ENCODE results near the gene PLCXD3.
"Not testable (repeated sequence)": the region's sequence is repeated elsewhere in the genome, so short reads cannot be mapped to it uniquely, and the experiment has no call there.

Gene PLCXD3

DNA sequence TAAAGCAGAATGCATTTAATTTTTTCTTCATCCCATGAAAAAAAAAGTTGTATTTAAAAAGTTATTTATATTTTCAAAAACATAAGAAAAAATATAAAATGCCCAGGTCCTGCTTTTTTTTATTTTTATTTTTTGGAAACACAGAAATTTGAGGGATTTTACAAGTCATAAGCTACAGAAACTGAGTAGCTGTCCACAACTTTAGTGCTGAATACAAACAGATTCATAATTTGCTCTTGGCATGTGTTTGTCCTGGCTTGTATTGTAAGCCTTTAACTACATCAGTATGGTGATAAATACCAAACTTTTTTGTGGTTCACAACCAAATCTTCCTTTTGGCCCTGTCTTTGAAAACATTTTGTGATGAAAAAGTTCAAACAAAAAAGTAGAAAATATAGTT is 7.5 kb upstream of the PLCXD3 start:
- Mint-ChIP-seq H3K27ac (ENCODE audit: low read depth) (no peak overlapping the region), H3K27me3 (no peaks in the 10 kb centered on the region), H3K9me3 (no peaks in the 10 kb centered on the region), H3K4me1 (no peaks in the 10 kb centered on the region), H3K4me3 (no peak overlapping the region), H3K36me3 (ENCODE audit: insufficient read depth) (peaks cover 1% of the 10 kb centered on the region)
- DNase-seq (ENCODE audit: low spot score in 2 of 2) (no peak), ATAC-seq (replicated peaks; ENCODE audit: extremely low read depth, poor library complexity, severe bottlenecking) (no peak)

DNA sequence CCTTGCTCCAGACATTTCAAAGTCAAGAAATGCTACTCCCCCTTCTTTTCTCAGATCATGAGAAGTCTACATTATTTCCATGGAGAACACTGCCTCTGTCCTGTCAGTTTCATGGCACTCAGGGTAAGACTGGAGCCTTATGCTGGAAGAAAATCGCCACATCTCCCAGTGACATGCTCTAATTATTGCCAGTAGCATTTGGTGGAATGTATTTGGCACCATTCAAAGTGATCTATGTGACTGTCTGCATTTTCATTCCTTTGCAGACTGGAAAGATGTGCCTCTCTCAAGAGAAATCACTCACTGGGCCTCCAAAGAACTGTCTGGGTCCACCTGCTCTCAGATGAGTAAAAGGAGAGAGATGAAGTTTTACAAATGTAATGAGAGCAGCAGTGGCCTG is 840 bp upstream of the PLCXD3 start:
- no peak overlapping the region for H3K27ac Mint-ChIP-seq (ENCODE audit: low read depth)
- no peak overlapping the region for H3K4me3 Mint-ChIP-seq
- DNase-seq (ENCODE audit: low spot score in 2 of 2) = no peak
- peaks cover 1% of the 10 kb centered on the region for H3K36me3 Mint-ChIP-seq (ENCODE audit: insufficient read depth)
- ATAC-seq (replicated peaks; ENCODE audit: extremely low read depth, poor library complexity, severe bottlenecking) = no peak
- H3K4me1 Mint-ChIP-seq = no peaks in the 10 kb centered on the region
- peaks cover 31% of the 10 kb centered on the region for H3K27me3 Mint-ChIP-seq
- H3K9me3 Mint-ChIP-seq = no peaks in the 10 kb centered on the region

DNA sequence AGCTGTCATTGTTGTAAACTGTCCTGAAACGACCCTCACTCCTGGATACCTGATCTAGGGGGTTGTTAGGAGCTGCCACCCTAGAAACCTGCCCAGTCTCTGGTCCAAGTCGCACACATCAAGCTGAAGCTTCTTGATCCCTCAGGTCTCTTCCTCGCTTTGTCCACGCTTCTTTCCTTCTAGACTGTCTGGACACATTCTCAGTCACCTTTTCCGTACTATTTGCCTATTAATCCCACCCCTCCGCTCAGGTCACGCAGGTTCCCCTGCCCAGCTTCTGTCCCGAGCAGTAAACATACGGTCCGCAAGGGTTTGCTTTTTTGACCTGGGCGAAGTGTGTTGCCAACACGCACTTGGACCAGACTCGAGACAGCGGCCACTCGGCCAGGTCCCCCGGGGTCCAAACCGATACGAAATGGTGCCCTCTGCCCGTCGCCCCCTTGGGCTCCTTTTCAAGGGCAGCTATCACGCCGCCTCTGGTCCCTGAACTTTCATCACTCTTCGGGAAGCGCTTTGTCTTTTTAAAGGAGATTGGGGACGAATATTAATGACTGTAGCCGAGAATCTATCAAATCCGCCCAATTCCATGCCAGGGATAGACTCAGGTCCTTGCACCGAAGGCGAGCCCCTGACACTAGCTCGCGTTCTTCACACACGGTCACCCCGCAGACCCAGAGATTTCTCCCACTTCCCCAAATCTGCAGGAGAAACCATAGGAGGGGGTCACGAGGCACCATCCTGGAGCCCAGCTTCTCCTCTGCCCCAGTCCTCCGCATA is 814 bp downstream of the PLCXD3 start:
- DNase-seq (ENCODE audit: low spot score in 2 of 2) (no peak), ATAC-seq (replicated peaks; ENCODE audit: extremely low read depth, poor library complexity, severe bottlenecking) (no peak)
- no peaks in the 10 kb centered on the region for H3K9me3 Mint-ChIP-seq
- H3K27ac Mint-ChIP-seq (ENCODE audit: low read depth) = no peak overlapping the region
- peaks cover 31% of the 10 kb centered on the region for H3K27me3 Mint-ChIP-seq
- H3K4me1 Mint-ChIP-seq = no peaks in the 10 kb centered on the region
- H3K4me3 Mint-ChIP-seq = no peak overlapping the region
- peaks cover 1% of the 10 kb centered on the region for H3K36me3 Mint-ChIP-seq (ENCODE audit: insufficient read depth)

DNA sequence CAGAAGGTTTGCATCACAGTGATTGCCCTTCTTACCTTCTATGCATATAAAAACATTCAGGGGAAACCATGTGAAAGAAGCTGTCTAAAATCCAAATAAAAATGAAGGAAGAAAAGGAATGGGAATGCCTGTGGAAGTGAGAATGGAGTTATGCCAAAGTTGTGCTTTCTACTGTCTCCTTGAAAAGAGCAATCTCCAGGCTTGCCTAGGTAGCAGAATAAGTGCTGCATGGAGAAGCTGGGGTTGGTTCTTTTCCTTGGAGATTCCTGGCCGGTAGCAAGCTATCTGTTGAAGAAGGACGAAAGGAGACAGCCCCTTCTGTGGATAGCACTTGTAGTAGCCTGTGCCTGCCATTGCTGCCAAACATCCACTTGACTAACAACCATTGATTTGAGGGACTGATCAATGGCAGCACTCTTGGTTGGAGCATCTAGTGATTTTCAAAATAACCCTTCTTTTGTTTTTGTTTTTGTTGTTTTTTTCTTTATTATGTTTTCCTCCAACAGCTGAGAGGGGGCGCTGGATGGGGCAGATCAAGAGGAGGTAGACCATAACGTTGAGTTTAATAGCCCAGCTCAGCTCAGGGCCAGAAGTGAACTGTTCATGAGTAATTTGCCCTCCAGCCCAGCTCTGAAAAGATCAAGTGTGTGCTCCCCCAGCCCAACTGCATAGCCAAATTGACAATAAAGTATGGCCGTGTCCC is 1.6 kb downstream of the PLCXD3 start:
- Mint-ChIP-seq H3K9me3 (no peaks in the 10 kb centered on the region), H3K27me3 (peaks cover 31% of the 10 kb centered on the region), H3K4me3 (no peak overlapping the region), H3K36me3 (ENCODE audit: insufficient read depth) (peaks cover 1% of the 10 kb centered on the region), H3K4me1 (no peaks in the 10 kb centered on the region), H3K27ac (ENCODE audit: low read depth) (no peak overlapping the region)
- DNase-seq (ENCODE audit: low spot score in 2 of 2) = no peak
- no peak for ATAC-seq (replicated peaks; ENCODE audit: extremely low read depth, poor library complexity, severe bottlenecking)

DNA sequence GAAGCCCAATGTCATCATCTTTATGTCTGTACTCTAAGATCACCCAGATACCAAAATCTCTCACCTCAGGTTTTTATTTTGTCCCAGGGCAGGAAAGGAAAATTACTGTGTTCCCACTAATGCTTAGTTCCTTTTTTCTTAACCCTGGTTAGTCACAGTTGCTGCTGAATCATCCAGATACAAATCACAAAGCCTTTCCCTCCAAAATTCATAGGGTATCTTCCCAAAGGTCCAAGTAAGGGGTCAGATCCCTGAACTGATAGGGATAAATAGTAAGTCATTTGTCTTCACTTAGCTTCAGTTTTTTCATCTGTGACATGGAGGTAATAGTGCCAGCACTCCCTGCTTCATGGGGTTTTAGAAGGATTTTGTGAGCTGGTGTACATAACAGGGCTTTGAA is 2.2 kb downstream of the PLCXD3 start:
- Mint-ChIP-seq H3K9me3 (no peaks in the 10 kb centered on the region), H3K36me3 (ENCODE audit: insufficient read depth) (no peaks in the 10 kb centered on the region), H3K27ac (ENCODE audit: low read depth) (no peak overlapping the region), H3K27me3 (peaks cover 31% of the 10 kb centered on the region), H3K4me1 (no peaks in the 10 kb centered on the region), H3K4me3 (no peak overlapping the region)
- DNase-seq (ENCODE audit: low spot score in 2 of 2) = no peak
- ATAC-seq (replicated peaks; ENCODE audit: extremely low read depth, poor library complexity, severe bottlenecking) = no peak

DNA sequence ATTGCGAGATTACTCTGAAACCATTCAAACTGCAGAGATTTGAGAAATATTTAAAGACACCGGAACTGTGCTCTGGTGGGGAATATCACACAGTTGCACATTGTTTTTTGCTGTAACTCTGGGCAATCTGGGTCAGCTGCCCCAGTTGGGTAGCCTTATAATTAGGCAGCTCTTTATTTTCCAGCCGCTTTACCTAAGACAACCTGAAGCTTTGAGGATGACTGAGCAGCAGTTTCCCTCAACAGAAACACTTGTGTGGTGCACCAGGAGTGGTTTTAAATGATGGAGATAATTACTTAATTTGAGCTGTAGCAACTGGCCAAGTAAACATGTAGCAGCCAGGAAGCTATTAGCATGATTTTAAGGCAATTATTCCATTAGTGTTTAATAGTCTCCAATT is 2.9 kb downstream of the PLCXD3 start:
- no peaks in the 10 kb centered on the region for H3K9me3 Mint-ChIP-seq
- no peak overlapping the region for H3K4me3 Mint-ChIP-seq

DNA sequence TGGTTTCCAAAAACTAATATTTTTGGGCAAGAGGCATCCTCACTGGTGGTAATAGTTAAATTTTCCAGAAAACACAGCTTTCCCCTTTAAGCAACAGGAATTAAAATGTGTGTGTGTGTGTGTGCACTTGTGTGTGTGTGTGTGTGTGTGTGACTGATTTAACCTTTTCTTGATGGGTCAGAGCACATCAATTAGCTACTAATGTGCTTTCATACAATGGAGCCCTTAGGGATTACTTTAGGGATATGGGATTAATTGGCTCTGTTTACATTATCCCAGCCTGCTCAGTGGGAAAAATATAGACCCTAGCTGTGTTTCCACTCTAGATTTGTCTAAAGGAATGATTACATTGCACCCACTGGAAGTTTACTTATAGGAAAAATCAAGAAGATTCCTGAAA is 6.5 kb downstream of the PLCXD3 start:
- H3K27me3 Mint-ChIP-seq = peaks cover 1% of the 10 kb centered on the region
- no peak overlapping the region for H3K4me3 Mint-ChIP-seq
- no peaks in the 10 kb centered on the region for H3K36me3 Mint-ChIP-seq (ENCODE audit: insufficient read depth)
- ATAC-seq (replicated peaks; ENCODE audit: extremely low read depth, poor library complexity, severe bottlenecking) = no peak
- H3K9me3 Mint-ChIP-seq = peaks cover 8% of the 10 kb centered on the region
- no peaks in the 10 kb centered on the region for H3K4me1 Mint-ChIP-seq
- DNase-seq (ENCODE audit: low spot score in 2 of 2) = no peak
- no peak overlapping the region for H3K27ac Mint-ChIP-seq (ENCODE audit: low read depth)

More for the DNA sequence above, 2.9 kb downstream of the PLCXD3 start:
- H3K27me3 Mint-ChIP-seq = peaks cover 31% of the 10 kb centered on the region
- no peak overlapping the region for H3K27ac Mint-ChIP-seq (ENCODE audit: low read depth)
- ATAC-seq (replicated peaks; ENCODE audit: extremely low read depth, poor library complexity, severe bottlenecking) (no peak), DNase-seq (ENCODE audit: low spot score in 2 of 2) (no peak)
- no peaks in the 10 kb centered on the region for H3K4me1 Mint-ChIP-seq
- no peaks in the 10 kb centered on the region for H3K36me3 Mint-ChIP-seq (ENCODE audit: insufficient read depth)

DNA sequence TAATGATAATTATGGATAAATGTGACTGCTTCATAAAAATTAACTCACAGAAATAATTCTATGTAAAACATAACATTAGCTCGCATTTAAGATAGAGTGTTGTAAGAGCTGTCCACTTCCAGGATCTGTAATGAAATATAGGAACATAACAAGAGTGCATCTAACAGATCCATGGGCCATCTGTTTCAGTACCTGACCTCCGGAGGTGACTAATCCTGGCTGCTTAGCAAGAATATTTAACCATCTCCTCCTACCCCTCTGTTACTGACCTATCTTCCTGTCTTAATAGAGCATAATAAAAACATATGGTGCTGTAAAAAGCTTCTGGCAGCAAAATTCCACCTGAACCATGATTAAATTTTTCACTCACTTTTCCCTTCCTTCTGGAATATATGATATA is 7.1 kb downstream of the PLCXD3 start:
- Mint-ChIP-seq H3K4me3 (no peak overlapping the region), H3K4me1 (no peaks in the 10 kb centered on the region), H3K27me3 (no peaks in the 10 kb centered on the region), H3K27ac (ENCODE audit: low read depth) (no peak overlapping the region), H3K36me3 (ENCODE audit: insufficient read depth) (no peaks in the 10 kb centered on the region), H3K9me3 (peaks cover 8% of the 10 kb centered on the region)
- ATAC-seq (replicated peaks; ENCODE audit: extremely low read depth, poor library complexity, severe bottlenecking) (no peak), DNase-seq (ENCODE audit: low spot score in 2 of 2) (no peak)

DNA sequence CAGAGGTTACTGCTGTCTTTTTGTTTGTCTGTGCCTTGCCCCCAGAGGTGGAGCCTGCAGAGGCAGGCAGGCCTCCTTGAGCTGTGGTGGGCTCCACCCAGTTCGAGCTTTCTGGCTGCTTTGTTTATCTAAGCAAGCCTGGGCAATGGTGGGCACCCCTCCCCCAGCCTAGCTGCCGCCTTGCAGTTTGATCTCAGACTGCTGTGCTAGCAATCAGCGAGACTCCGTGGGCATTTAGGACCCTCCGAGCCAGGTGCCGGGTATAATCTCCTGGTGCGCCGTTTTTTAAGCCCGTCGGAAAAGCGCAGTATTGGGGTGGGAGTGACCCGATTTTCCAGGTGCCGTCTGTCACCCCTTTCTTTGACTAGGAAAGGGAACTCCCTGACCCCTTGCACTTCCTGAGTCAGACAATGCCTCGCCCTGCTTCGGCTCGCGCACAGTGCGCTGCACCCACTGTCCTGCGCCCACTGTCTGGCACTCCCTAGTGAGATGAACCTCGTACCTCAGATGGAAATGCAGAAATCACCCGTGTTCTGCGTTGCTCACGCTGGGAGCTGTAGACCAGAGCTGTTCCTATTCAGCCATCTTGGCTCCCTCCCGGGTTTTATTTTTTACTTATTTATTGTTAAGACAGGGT is 16.8 kb downstream of the PLCXD3 start:
- H3K27me3 Mint-ChIP-seq; ATAC-seq (replicated peaks; ENCODE audit: extremely low read depth, poor library complexity, severe bottlenecking); H3K4me3 Mint-ChIP-seq; H3K4me1 Mint-ChIP-seq; H3K27ac Mint-ChIP-seq (ENCODE audit: low read depth); H3K36me3 Mint-ChIP-seq (ENCODE audit: insufficient read depth); DNase-seq (ENCODE audit: low spot score in 2 of 2): not testable (repeated sequence)
- H3K9me3 Mint-ChIP-seq = peaks cover 27% of the 10 kb centered on the region

DNA sequence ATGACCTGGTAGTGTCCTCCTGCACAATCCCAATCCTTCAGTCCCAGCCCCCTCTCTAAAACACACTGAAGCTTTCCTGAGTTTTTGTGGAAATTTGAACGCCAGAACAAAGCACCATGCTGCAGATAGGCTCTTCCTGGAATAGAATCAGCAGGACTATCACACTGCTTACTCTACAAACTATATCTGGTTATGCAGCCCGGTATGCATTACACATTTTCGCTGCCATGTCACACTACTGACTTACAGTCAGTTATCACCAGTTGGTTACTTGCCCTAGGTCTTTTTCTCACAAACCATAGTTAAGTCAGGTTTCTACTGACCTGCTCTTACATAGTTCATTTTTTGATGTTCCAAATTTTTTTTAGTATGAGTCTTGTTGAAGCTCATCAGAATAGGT is 24.9 kb downstream of the PLCXD3 start:
- Mint-ChIP-seq H3K27ac (ENCODE audit: low read depth) (no peak overlapping the region), H3K4me3 (no peak overlapping the region), H3K4me1 (no peaks in the 10 kb centered on the region), H3K9me3 (no peaks in the 10 kb centered on the region), H3K36me3 (ENCODE audit: insufficient read depth) (no peaks in the 10 kb centered on the region), H3K27me3 (no peaks in the 10 kb centered on the region)
- DNase-seq (ENCODE audit: low spot score in 2 of 2) = no peak
- no peak for ATAC-seq (replicated peaks; ENCODE audit: extremely low read depth, poor library complexity, severe bottlenecking)

DNA sequence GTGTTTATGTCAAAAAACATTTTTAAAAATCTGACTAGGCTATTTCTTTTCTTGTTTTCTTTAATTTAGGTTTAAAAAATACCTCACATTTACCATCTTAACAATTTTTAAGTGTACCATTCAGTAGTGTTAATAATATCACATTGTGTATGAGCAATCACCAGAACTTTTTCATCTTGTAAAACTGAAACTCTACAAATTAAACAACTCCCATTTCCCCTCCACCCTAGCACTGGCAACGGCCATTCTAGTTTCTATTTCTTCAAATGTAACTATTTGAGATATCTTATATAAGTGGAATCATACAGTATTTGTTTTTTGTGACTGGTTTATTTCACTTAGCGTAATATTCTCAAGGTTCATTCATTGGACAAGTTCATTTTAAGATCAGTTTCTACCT is 27.7 kb downstream of the PLCXD3 start:
- no peak overlapping the region for H3K27ac Mint-ChIP-seq (ENCODE audit: low read depth)
- H3K4me3 Mint-ChIP-seq = no peak overlapping the region
- no peak for DNase-seq (ENCODE audit: low spot score in 2 of 2)
- no peaks in the 10 kb centered on the region for H3K27me3 Mint-ChIP-seq
- no peaks in the 10 kb centered on the region for H3K4me1 Mint-ChIP-seq
- no peak for ATAC-seq (replicated peaks; ENCODE audit: extremely low read depth, poor library complexity, severe bottlenecking)
- H3K36me3 Mint-ChIP-seq (ENCODE audit: insufficient read depth) = no peaks in the 10 kb centered on the region
- H3K9me3 Mint-ChIP-seq = no peaks in the 10 kb centered on the region

DNA sequence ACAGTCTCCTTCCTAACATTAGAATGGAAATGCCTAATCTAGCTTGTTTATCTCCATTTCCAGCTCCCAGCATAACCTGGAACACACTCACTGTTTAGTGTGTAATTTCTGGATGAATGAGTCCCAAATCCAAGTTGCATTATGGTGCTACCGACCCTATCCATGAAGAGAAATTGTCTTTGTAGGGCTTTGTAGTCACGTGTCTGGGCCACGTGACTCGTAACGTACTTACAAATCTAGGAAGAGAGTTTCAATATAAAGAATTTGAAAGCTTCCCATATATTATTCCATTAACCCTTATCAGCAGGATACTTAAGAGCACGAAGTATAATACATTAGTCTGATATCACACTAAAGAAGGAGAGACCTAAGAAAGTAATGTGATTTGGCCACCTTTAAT is 28.2 kb downstream of the PLCXD3 start:
- Mint-ChIP-seq H3K36me3 (ENCODE audit: insufficient read depth) (no peaks in the 10 kb centered on the region), H3K4me3 (no peak overlapping the region), H3K27me3 (no peaks in the 10 kb centered on the region), H3K4me1 (no peaks in the 10 kb centered on the region), H3K27ac (ENCODE audit: low read depth) (no peak overlapping the region), H3K9me3 (no peaks in the 10 kb centered on the region)
- no peak for DNase-seq (ENCODE audit: low spot score in 2 of 2)
- no peak for ATAC-seq (replicated peaks; ENCODE audit: extremely low read depth, poor library complexity, severe bottlenecking)
